Peyer's patch (tissue), 4 donors: ENCODE measurements around the gene RHBDL1.

Experiments
- CTCF ChIP-seq, 6 experiments: fragments of 450-650 bp in 4 of 6; fragments of 200-600 bp in 2 of 6; sonication (generic) in 1 of 6; IDR thresholded peaks; one replicate each; pipeline ENCODE4 v1.5.1; 2017 to 2019; ENCODE audit warnings: antibody characterized with exemption in 6 of 6, mild to moderate bottlenecking in 3 of 6, moderate library complexity in 1 of 6
- POLR2A ChIP-seq, 2 donors: fragments of 450-650 bp; IDR thresholded peaks; one replicate each; pipeline ENCODE4 v1.5.1; 2017; ENCODE audit warnings: antibody characterized with exemption in 2 of 2, mild to moderate bottlenecking in 2 of 2, moderate library complexity in 2 of 2

DNA sequence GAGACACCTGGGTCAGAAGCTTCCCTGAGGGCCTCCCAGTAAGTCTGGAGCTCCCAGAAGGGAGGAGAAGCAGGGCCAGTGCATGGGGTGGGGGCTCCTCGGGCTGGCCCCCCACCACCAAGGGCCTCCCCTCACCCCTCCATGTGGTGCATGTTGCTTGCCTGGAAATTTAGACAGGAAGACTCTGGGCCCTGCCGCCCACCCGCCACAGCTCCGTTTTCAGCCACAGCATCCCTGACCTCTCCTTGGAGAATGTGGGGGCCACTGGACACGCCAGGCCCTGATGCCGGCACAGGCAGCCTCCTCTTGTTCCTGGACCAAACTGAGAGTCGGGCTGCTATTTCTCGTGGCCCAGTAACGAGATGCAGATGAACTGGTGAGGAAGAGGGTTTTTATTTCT is 36.6 kb upstream of the RHBDL1 start:
- no peak for TF ChIP-seq CTCF (IDR thresholded peaks at IDR 0.05)
- TF ChIP-seq POLR2A (IDR thresholded peaks at IDR 0.05) = no peak
